ENCODE data around the gene OR52I1. TPM values are rescaled to one million over a fixed set of nuclear protein-coding genes. Genes with fewer than 3 reads are reported as not detected.

OR52I1 gene
- total RNA-seq, 3 donors from 2014 or later, result not detected

DNA sequence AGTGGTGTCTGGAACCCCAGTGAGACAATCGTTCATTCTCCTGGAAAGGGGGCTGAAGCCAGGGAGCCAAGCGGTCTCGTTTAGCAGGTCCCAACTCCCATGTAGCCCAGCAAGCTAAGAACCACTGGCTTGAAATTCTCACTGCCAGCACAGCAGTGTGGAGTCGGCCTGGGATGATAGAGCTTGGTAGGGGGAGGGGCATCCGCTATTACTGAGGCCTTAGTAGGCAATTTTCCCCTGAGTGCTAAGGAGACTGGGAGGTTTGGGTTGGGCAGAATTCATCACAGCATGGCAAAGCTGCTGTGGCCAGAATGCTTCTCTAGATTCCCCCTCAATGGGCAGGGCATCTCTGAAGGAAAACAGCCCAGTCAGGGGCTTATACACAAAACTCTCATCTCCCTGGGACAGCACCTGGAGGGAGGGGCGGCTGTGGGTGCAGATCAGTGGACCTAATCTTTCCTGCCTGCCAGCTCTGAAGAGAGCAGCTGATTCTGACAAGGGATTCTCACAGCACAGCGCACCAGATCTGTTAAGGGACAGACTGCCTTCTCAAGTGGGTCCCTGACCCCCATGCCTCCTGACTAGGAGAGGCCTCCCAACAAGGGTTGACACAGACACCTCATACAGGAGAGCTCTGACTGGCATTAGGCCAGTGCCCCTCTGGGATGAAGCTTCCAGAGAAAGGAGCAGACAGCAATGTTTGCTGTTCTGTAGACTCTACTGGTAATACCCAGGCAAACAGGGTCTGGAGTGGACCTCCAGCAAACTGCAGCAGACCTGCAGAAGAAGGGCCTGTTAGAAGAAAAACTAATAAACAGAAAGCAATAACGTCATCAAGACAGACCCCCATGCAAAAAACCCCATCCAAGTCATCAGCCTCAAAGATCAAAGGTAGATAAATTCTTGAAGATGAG, 34.1 kb upstream of the OR52I1 start:
- no peaks in the 10 kb centered on the region for H3K4me1 ChIP-seq
- no peak overlapping the region for H3K4me3 ChIP-seq
- no peaks in the 10 kb centered on the region for H3K36me3 ChIP-seq
- TF ChIP-seq POLR2A (IDR thresholded peaks at IDR 0.05) (no peak), POLR2AphosphoS5 (IDR thresholded peaks at IDR 0.05) (no peak)
- TF ChIP-seq, protein P1, sequence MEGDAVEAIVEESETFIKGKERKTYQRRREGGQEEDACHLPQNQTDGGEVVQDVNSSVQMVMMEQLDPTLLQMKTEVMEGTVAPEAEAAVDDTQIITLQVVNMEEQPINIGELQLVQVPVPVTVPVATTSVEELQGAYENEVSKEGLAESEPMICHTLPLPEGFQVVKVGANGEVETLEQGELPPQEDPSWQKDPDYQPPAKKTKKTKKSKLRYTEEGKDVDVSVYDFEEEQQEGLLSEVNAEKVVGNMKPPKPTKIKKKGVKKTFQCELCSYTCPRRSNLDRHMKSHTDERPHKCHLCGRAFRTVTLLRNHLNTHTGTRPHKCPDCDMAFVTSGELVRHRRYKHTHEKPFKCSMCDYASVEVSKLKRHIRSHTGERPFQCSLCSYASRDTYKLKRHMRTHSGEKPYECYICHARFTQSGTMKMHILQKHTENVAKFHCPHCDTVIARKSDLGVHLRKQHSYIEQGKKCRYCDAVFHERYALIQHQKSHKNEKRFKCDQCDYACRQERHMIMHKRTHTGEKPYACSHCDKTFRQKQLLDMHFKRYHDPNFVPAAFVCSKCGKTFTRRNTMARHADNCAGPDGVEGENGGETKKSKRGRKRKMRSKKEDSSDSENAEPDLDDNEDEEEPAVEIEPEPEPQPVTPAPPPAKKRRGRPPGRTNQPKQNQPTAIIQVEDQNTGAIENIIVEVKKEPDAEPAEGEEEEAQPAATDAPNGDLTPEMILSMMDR (IDR thresholded peaks at IDR 0.05), result no peak
- intact Hi-C loops (cut with DNase I; ENCODE audit: low total_unique reads), result no loop called here
- H3K27ac ChIP-seq, result no peak overlapping the region
- DNase-seq (ENCODE audit: low spot score in 2 of 2), result no peak
- H3K27me3 ChIP-seq, result no peaks in the 10 kb centered on the region
- peaks cover 0 to 8% of the 10 kb centered on the region in 2 donors for H3K9me3 ChIP-seq

DNA sequence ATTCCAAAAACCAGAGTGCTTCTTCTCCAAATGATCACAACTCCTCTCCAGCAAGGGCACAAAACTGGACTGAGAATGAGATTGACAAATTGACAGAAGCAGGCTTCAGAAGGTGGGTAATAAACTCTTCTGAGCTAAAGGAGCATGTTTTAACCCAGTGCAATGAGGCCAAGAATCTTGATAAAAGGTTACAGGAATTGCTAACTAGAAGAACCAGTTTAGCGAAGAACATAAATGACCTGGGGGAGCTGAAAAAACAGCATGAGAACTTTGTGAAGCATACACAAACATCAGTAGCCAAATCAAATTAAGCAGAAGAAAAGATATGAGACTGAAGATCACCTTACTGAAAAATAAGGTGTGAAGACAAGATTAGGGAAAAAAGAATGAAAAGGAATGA, 33.4 kb upstream of the OR52I1 start:
- Histone ChIP-seq H3K9me3 (peaks cover 0 to 8% of the 10 kb centered on the region in 2 donors), H3K36me3 (no peaks in the 10 kb centered on the region), H3K4me1 (no peaks in the 10 kb centered on the region), H3K27ac (no peak overlapping the region), H3K4me3 (no peak overlapping the region), H3K27me3 (no peaks in the 10 kb centered on the region)
- DNase-seq (ENCODE audit: low spot score in 2 of 2), result no peak
- intact Hi-C loops (cut with DNase I; ENCODE audit: low total_unique reads), result no loop called here
- TF ChIP-seq, protein P1 (IDR thresholded peaks at IDR 0.05), result no peak
- TF ChIP-seq POLR2A (IDR thresholded peaks at IDR 0.05), result no peak
- no peak for TF ChIP-seq POLR2AphosphoS5 (IDR thresholded peaks at IDR 0.05)

DNA sequence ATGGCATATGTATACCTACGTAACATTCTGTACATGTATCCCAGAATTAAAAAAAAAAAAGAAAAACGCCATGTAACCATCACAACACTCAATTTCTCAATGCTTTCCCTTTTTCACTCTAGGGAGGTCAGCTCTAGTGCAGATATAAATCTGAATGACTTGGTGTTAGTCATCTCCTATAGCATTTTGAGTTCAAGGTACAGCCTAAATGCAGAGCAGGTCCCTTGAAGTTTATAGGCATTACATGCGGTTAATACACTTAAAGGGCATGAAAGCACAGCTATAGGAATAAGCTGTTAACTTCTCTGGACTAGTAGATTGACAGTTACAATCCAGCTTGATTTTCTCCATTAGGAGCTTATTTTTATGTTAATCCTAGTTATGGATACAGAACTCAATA, 28.5 kb upstream of the OR52I1 start:
- Histone ChIP-seq H3K27me3 (no peaks in the 10 kb centered on the region), H3K4me1 (no peaks in the 10 kb centered on the region), H3K27ac (no peak overlapping the region), H3K4me3 (no peak overlapping the region), H3K36me3 (no peaks in the 10 kb centered on the region), H3K9me3 (peaks cover 0 to 8% of the 10 kb centered on the region in 2 donors)
- intact Hi-C loops (cut with DNase I; ENCODE audit: low total_unique reads), result no loop called here
- DNase-seq (ENCODE audit: low spot score in 2 of 2), result no peak
- no peak for TF ChIP-seq POLR2A (IDR thresholded peaks at IDR 0.05)
- TF ChIP-seq, protein P1 (IDR thresholded peaks at IDR 0.05), result no peak
- TF ChIP-seq POLR2AphosphoS5 (IDR thresholded peaks at IDR 0.05), result no peak

DNA sequence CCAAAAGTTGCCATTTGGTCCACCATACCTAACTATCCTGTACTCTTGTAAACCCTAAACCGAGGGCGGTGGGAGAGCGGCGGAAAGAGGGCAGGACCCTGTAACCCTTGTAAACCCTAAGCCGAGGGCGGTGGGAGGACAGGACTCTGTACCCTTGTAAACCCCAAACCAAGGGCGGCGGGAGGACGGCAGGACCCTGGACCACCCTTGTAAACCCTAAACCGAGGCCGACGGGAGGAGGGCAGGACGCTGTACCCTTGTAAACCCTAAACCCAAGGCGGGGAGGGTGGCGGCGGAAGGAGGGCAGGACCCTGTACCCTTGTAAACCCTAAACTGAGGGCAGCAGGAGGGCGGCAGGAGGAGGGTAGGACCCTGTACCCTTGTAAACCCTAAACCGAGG, 24.8 kb upstream of the OR52I1 start:
- no peak overlapping the region for H3K4me3 ChIP-seq
- H3K4me1 ChIP-seq, result no peaks in the 10 kb centered on the region
- no peak overlapping the region for H3K27ac ChIP-seq
- peaks cover 0 to 3% of the 10 kb centered on the region in 2 donors for H3K9me3 ChIP-seq
- H3K27me3 ChIP-seq, result no peaks in the 10 kb centered on the region
- DNase-seq (ENCODE audit: low spot score in 2 of 2), result no peak
- no peaks in the 10 kb centered on the region for H3K36me3 ChIP-seq
- intact Hi-C loops (cut with DNase I; ENCODE audit: low total_unique reads), result no loop called here
- no peak for TF ChIP-seq POLR2AphosphoS5 (IDR thresholded peaks at IDR 0.05)
- no peak for TF ChIP-seq POLR2A (IDR thresholded peaks at IDR 0.05)
- TF ChIP-seq, protein P1 (IDR thresholded peaks at IDR 0.05), result no peak

DNA sequence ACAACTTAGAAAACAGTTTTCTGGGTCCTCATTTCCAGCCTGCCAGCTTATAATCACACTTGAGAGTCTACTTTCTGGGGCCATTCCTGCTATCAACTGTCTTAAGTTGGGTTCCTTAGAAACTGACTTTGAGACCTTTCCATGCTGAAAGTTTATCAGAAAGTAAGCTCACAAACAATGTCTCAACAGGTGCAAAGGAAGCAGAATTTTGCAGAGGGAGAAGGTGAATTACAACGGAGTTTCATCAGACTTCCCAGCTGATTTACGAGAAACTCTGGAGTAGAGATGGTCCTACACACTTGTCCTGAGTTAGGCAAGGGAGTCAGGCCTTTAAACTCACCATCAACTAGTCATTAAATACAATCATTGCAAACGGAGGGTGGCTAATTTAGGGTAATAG, 17.0 kb upstream of the OR52I1 start:
- no peak for DNase-seq (ENCODE audit: low spot score in 2 of 2)
- TF ChIP-seq POLR2A (IDR thresholded peaks at IDR 0.05), result no peak
- TF ChIP-seq POLR2AphosphoS5 (IDR thresholded peaks at IDR 0.05), result no peak
- TF ChIP-seq, protein P1 (IDR thresholded peaks at IDR 0.05), result no peak
- Histone ChIP-seq H3K27me3 (no peaks in the 10 kb centered on the region), H3K36me3 (no peaks in the 10 kb centered on the region), H3K9me3 (no peaks in the 10 kb centered on the region), H3K4me3 (no peak overlapping the region), H3K27ac (no peak overlapping the region), H3K4me1 (no peaks in the 10 kb centered on the region)
- intact Hi-C loops (cut with DNase I; ENCODE audit: low total_unique reads), result no loop called here
